Right atrium auricular region (tissue), 2 donors: ENCODE data around the gene HOXA10. TPM values are rescaled to one million over a fixed set of nuclear protein-coding genes. Genes with fewer than 3 reads are reported as not detected.

Experiments
- DNase-seq: peaks from one replicate; pipeline ENCODE4 v3.0.0-alpha.2; 2019; ENCODE audit warnings: low spot score
- H3K27ac ChIP-seq, 2 donors: fragments of 200-600 bp; sonication (generic); 1 replicate in 1 of 2; 2 replicates in 1 of 2; pipeline ENCODE4 v1.5.1; 2016 to 2019
- H3K27me3 ChIP-seq, 2 donors: fragments of 200-600 bp; sonication (generic); one replicate each; pipeline versions ENCODE4 v1.5.1 to v1.6.0; 2017 to 2019
- H3K36me3 ChIP-seq: fragments of 200-600 bp; sonication (generic); one replicate; pipeline ENCODE4 v1.5.1; 2016
- H3K4me1 ChIP-seq, 2 donors: fragments of 200-600 bp; sonication (generic); one replicate each; pipeline versions ENCODE4 v1.5.1 to v1.6.0; 2017 to 2019
- H3K4me3 ChIP-seq, 2 donors: fragments of 200-600 bp; sonication (generic); 1 replicate in 1 of 2; 2 replicates in 1 of 2; pipeline ENCODE4 v1.5.1; 2017 to 2019; ENCODE audit warnings: mild to moderate bottlenecking in 1 of 2, moderate library complexity in 1 of 2
- H3K9me3 ChIP-seq, 2 donors: fragments of 200-600 bp; sonication (generic); one replicate each; pipeline ENCODE4 v1.5.1; 2019
- CTCF ChIP-seq, 2 donors: fragments of 200-600 bp; sonication (generic); IDR thresholded peaks; one replicate each; pipeline ENCODE4 v1.5.1; 2019; ENCODE audit warnings: antibody characterized with exemption in 2 of 2
- total RNA-seq, 2 donors: library from RNA; depleted of rRNA; stranded (reverse); fragments of >200 nt; gene quantifications; one replicate each; pipeline ENCODE4 v1.1.0, GENCODE V29; 2016

The HOXA10 gene
- total RNA-seq, 2 donors from 2014 or later: not detected

- H3K27ac ChIP-seq: no peak overlapping the region
- H3K27me3 ChIP-seq: peaks cover 56 to 78% of the 10 kb centered on the region in 2 donors
- no peak for TF ChIP-seq CTCF (IDR thresholded peaks at IDR 0.05)
- peaks cover 0 to 36% of the 10 kb centered on the region in 2 donors for H3K4me1 ChIP-seq
- no peaks in the 10 kb centered on the region for H3K9me3 ChIP-seq
- no peak overlapping the region for H3K4me3 ChIP-seq
- no peaks in the 10 kb centered on the region for H3K36me3 ChIP-seq
- DNase-seq: no peak
Observed at GRCh38 chr7:27176524-27176845, 2.4 kb upstream of the HOXA10 start.

GRCh38 chr7:27175626-27176523 lies 1.8 kb upstream of the HOXA10 start:
- no peaks in the 10 kb centered on the region for H3K9me3 ChIP-seq
- no peak for DNase-seq
- no peak overlapping the region for H3K4me3 ChIP-seq
- no peak overlapping the region for H3K27ac ChIP-seq
- no peaks in the 10 kb centered on the region for H3K36me3 ChIP-seq
- H3K4me1 ChIP-seq: peaks cover 0 to 36% of the 10 kb centered on the region in 2 donors
- no peak for TF ChIP-seq CTCF (IDR thresholded peaks at IDR 0.05)
- H3K27me3 ChIP-seq: peaks cover 60 to 79% of the 10 kb centered on the region in 2 donors

- no peak for DNase-seq
- Histone ChIP-seq H3K27ac (no peak overlapping the region), H3K9me3 (no peaks in the 10 kb centered on the region), H3K36me3 (no peaks in the 10 kb centered on the region), H3K4me1 (peaks cover 0 to 35% of the 10 kb centered on the region in 2 donors), H3K27me3 (peaks cover 59 to 75% of the 10 kb centered on the region in 2 donors), H3K4me3 (no peak overlapping the region)
- TF ChIP-seq CTCF (IDR thresholded peaks at IDR 0.05): no peak
Observed at GRCh38 chr7:27174874-27175625, 930 bp upstream of the HOXA10 start.

- Histone ChIP-seq H3K27ac (no peak overlapping the region), H3K9me3 (no peaks in the 10 kb centered on the region), H3K4me1 (peaks cover 0 to 36% of the 10 kb centered on the region in 2 donors), H3K36me3 (no peaks in the 10 kb centered on the region), H3K4me3 (peak overlapping the region; percentile 20 to 46), H3K27me3 (peaks cover 57 to 79% of the 10 kb centered on the region in 2 donors)
- no peak for DNase-seq
- no peak for TF ChIP-seq CTCF (IDR thresholded peaks at IDR 0.05)
Observed at GRCh38 chr7:27173511-27173955, 587 bp downstream of the HOXA10 start.

GRCh38 chr7:27172823-27173510 lies 1.2 kb downstream of the HOXA10 start:
- peaks cover 59 to 85% of the 10 kb centered on the region in 2 donors for H3K27me3 ChIP-seq
- no peak overlapping the region for H3K27ac ChIP-seq
- H3K36me3 ChIP-seq: no peaks in the 10 kb centered on the region
- TF ChIP-seq CTCF (IDR thresholded peaks at IDR 0.05): no peak
- no peaks in the 10 kb centered on the region for H3K9me3 ChIP-seq
- DNase-seq: no peak
- peak overlapping the region; percentile 20 to 46 for H3K4me3 ChIP-seq
- H3K4me1 ChIP-seq: peaks cover 0 to 36% of the 10 kb centered on the region in 2 donors
